GM12878 (cell line): ENCODE measurements around the gene MMD.

ENCODE experiments used
- CHD2 ChIP-seq: IDR thresholded peaks from 2 replicates; pipeline ENCODE4 v1.6.1; 2011; ENCODE audit warnings: low read depth, low read length, improper control_type of control experiment, borderline replicate concordance
- EP300 ChIP-seq, 2 experiments: fragments of 150-350 bp in 1 of 2; IDR thresholded peaks; 2 replicates each; pipeline ENCODE4 v1.6.1; 2011 to 2012; ENCODE audit warnings: low read depth in 2 of 2, low read length in 2 of 2, borderline replicate concordance in 1 of 2, improper control_type of control experiment in 1 of 2, inconsistent platforms in 1 of 2; ENCODE audit not compliant: control insufficient read depth in 1 of 2
- NRF1 ChIP-seq: conservative IDR thresholded peaks from 2 replicates; pipeline ENCODE4 v1.6.1; 2011; ENCODE audit warnings: mild to moderate bottlenecking, low read depth, low read length, improper control_type of control experiment
- SMARCA5 ChIP-seq: fragments of 450-650 bp; IDR thresholded peaks from 2 replicates; pipeline ENCODE4 v1.6.1; 2017; ENCODE audit warnings: mild to moderate bottlenecking
- TF ChIP-seq, protein P1 (sequence below): IDR thresholded peaks from 2 replicates; pipeline ENCODE4 v1.6.1; 2011; ENCODE audit warnings: low read depth, mild to moderate bottlenecking, low read length, moderate library complexity, borderline replicate concordance; ENCODE audit errors: extremely low read depth
- TF ChIP-seq, protein P2 (sequence below): fragments of 450-650 bp; IDR thresholded peaks from 2 replicates; pipeline ENCODE4 v1.6.1; 2017; ENCODE audit warnings: mild to moderate bottlenecking, low read depth, inconsistent platforms; ENCODE audit not compliant: poor library complexity, severe bottlenecking
- TF ChIP-seq, protein P3 (sequence below), 3 experiments: IDR thresholded peaks in 2 of 3; conservative IDR thresholded peaks in 1 of 3; 2 replicates each; pipeline ENCODE4 v1.5.1; 2011; ENCODE audit warnings: low read depth in 3 of 3, low read length in 3 of 3, mild to moderate bottlenecking in 3 of 3, control low read depth in 2 of 3, moderate library complexity in 2 of 3, inconsistent platforms in 1 of 3, mixed read lengths in 1 of 3; ENCODE audit not compliant: control insufficient read depth in 2 of 3, insufficient read depth in 1 of 3; ENCODE audit errors: extremely low read depth in 1 of 3

DNA sequence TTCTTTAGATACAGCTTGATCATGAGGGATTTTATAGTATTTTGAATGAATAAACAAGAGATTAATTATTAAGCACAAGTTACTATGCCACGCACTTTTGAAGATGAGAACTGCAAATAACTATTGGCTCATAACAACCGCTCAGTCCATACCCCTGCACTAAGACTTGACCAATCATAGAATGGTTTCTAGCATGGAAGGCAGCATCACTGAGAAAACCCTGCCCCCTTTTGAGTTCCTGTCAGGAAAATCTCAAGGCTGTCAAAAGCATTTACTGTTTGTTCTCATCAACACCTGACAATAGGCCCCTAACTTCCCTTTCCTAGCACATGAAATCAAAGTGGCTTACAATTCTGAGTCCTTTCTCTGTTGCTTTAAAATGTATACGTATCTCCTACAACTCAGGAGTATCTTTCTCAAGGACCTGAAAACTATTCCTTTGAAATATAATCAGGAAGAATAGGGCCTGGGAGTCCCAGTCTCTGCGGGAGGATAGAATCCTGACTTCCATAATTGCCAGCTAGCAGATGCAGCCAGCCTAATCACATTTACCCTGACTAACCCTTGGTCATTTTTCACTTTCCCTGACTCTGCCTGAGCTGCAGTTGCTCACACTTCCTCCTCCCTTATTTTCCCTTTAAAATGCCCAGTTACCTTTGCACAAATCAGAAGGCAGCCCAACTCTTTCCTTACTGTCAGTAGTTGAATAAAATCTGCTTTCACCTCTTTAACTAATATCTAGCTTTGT lies 9.1 kb upstream of the MMD start:
- TF ChIP-seq, protein P1, sequence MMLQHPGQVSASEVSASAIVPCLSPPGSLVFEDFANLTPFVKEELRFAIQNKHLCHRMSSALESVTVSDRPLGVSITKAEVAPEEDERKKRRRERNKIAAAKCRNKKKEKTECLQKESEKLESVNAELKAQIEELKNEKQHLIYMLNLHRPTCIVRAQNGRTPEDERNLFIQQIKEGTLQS = no peak
- TF ChIP-seq NRF1 (no peak), CHD2 (no peak), EP300 (IDR thresholded peaks at IDR 0.05; ENCODE audit: borderline replicate concordance in 1 of 2, control insufficient read depth in 1 of 2, low read depth in 2 of 2, low read length in 2 of 2) (no peak), SMARCA5 (no peak)
- TF ChIP-seq, protein P2, sequence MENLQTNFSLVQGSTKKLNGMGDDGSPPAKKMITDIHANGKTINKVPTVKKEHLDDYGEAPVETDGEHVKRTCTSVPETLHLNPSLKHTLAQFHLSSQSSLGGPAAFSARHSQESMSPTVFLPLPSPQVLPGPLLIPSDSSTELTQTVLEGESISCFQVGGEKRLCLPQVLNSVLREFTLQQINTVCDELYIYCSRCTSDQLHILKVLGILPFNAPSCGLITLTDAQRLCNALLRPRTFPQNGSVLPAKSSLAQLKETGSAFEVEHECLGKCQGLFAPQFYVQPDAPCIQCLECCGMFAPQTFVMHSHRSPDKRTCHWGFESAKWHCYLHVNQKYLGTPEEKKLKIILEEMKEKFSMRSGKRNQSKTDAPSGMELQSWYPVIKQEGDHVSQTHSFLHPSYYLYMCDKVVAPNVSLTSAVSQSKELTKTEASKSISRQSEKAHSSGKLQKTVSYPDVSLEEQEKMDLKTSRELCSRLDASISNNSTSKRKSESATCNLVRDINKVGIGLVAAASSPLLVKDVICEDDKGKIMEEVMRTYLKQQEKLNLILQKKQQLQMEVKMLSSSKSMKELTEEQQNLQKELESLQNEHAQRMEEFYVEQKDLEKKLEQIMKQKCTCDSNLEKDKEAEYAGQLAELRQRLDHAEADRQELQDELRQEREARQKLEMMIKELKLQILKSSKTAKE = no peak
- TF ChIP-seq, protein P3, sequence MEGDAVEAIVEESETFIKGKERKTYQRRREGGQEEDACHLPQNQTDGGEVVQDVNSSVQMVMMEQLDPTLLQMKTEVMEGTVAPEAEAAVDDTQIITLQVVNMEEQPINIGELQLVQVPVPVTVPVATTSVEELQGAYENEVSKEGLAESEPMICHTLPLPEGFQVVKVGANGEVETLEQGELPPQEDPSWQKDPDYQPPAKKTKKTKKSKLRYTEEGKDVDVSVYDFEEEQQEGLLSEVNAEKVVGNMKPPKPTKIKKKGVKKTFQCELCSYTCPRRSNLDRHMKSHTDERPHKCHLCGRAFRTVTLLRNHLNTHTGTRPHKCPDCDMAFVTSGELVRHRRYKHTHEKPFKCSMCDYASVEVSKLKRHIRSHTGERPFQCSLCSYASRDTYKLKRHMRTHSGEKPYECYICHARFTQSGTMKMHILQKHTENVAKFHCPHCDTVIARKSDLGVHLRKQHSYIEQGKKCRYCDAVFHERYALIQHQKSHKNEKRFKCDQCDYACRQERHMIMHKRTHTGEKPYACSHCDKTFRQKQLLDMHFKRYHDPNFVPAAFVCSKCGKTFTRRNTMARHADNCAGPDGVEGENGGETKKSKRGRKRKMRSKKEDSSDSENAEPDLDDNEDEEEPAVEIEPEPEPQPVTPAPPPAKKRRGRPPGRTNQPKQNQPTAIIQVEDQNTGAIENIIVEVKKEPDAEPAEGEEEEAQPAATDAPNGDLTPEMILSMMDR (IDR thresholded peaks at IDR 0.05 in 2 of 3, conservative IDR thresholded peaks at IDR 0.05 in 1 of 3; ENCODE audit: control insufficient read depth in 2 of 3, extremely low read depth in 1 of 3, insufficient read depth in 1 of 3, low read depth in 3 of 3, low read length in 3 of 3) = no peak
